Nephron (organoid): ENCODE data around the gene DOLPP1.
A peak's percentile ranks its signal among the peaks of the same experiment; 100 is the strongest.

Source experiments
- H3K27ac Mint-ChIP-seq, 3 experiments: 2 replicates each; pipeline ENCODE4 v1.8.0; 2020; ENCODE audit warnings: mixed read lengths in 3 of 3, mild to moderate bottlenecking in 2 of 3, moderate library complexity in 1 of 3
- H3K27me3 Mint-ChIP-seq: 2 replicates; pipeline ENCODE4 v1.8.0; 2021; ENCODE audit warnings: low read depth, mild to moderate bottlenecking, moderate library complexity, mixed read lengths
- H3K36me3 Mint-ChIP-seq: 2 replicates; pipeline ENCODE4 v1.8.0; 2020; ENCODE audit warnings: low read depth, mixed read lengths
- H3K4me1 Mint-ChIP-seq: 2 replicates; pipeline ENCODE4 v1.8.0; 2020; ENCODE audit warnings: mixed read lengths
- H3K4me3 Mint-ChIP-seq, 3 experiments: 2 replicates each; pipeline ENCODE4 v1.8.0; 2020; ENCODE audit warnings: mild to moderate bottlenecking in 3 of 3, mixed read lengths in 3 of 3, moderate library complexity in 2 of 3
- H3K9me3 Mint-ChIP-seq: 2 replicates; pipeline ENCODE4 v1.8.0; 2020; ENCODE audit warnings: mixed read lengths
- CTCF ChIP-seq, 3 experiments: fragments of 200-600 bp; sonication (generic); IDR thresholded peaks; one replicate each; pipeline ENCODE4 v1.5.0; 2021; ENCODE audit warnings: antibody characterized with exemption in 3 of 3; ENCODE audit not compliant: unreplicated experiment in 3 of 3

The DOLPP1 gene

GRCh38 chr9:129104051-129104450, 23.1 kb downstream of the DOLPP1 start:
- Mint-ChIP-seq H3K9me3 (no peaks in the 10 kb centered on the region), H3K27ac (no peak overlapping the region), H3K4me3 (no peak overlapping the region), H3K36me3 (no peaks in the 10 kb centered on the region), H3K27me3 (no peaks in the 10 kb centered on the region), H3K4me1 (peaks cover 4% of the 10 kb centered on the region)
- no peak for TF ChIP-seq CTCF (IDR thresholded peaks at IDR 0.05; ENCODE audit: unreplicated experiment in 3 of 3)

GRCh38 chr9:129105857-129106694, 25.2 kb downstream of the DOLPP1 start:
- Mint-ChIP-seq H3K4me3 (peak overlapping the region in 2 of 3 experiments; percentile 7 to 37), H3K9me3 (no peaks in the 10 kb centered on the region), H3K27me3 (no peaks in the 10 kb centered on the region), H3K4me1 (peaks cover 10% of the 10 kb centered on the region), H3K27ac (peak overlapping the region in 1 of 3 experiments; percentile 34), H3K36me3 (no peaks in the 10 kb centered on the region)
- no peak for TF ChIP-seq CTCF (IDR thresholded peaks at IDR 0.05; ENCODE audit: unreplicated experiment in 3 of 3)

GRCh38 chr9:129107651-129108050, 26.7 kb downstream of the DOLPP1 start:
- Mint-ChIP-seq H3K36me3 (no peaks in the 10 kb centered on the region), H3K27ac (no peak overlapping the region), H3K4me3 (no peak overlapping the region), H3K4me1 (peaks cover 16% of the 10 kb centered on the region), H3K9me3 (no peaks in the 10 kb centered on the region), H3K27me3 (no peaks in the 10 kb centered on the region)
- no peak for TF ChIP-seq CTCF (IDR thresholded peaks at IDR 0.05; ENCODE audit: unreplicated experiment in 3 of 3)

- Mint-ChIP-seq H3K27ac (peak overlapping the region in 1 of 3 experiments; percentile 27), H3K27me3 (no peaks in the 10 kb centered on the region), H3K9me3 (no peaks in the 10 kb centered on the region), H3K4me1 (peaks cover 16% of the 10 kb centered on the region), H3K4me3 (peak overlapping the region; percentile 96 to 98 (median 98)), H3K36me3 (no peaks in the 10 kb centered on the region)
- TF ChIP-seq CTCF (IDR thresholded peaks at IDR 0.05; ENCODE audit: unreplicated experiment in 3 of 3) = no peak
Measured at GRCh38 chr9:129108083-129108804, 27.3 kb downstream of the DOLPP1 start.

- H3K36me3 Mint-ChIP-seq = no peaks in the 10 kb centered on the region
- H3K4me1 Mint-ChIP-seq = peaks cover 16% of the 10 kb centered on the region
- H3K4me3 Mint-ChIP-seq = peak overlapping the region; percentile 96 to 98 (median 98)
- no peak for TF ChIP-seq CTCF (IDR thresholded peaks at IDR 0.05; ENCODE audit: unreplicated experiment in 3 of 3)
- H3K9me3 Mint-ChIP-seq = no peaks in the 10 kb centered on the region
- H3K27me3 Mint-ChIP-seq = no peaks in the 10 kb centered on the region
- peak overlapping the region; percentile 53 to 78 (median 72) for H3K27ac Mint-ChIP-seq
Measured at GRCh38 chr9:129108805-129109536, 28.1 kb downstream of the DOLPP1 start.
